ENCODE data around the gene RASGRP2.

Gene RASGRP2

DNA sequence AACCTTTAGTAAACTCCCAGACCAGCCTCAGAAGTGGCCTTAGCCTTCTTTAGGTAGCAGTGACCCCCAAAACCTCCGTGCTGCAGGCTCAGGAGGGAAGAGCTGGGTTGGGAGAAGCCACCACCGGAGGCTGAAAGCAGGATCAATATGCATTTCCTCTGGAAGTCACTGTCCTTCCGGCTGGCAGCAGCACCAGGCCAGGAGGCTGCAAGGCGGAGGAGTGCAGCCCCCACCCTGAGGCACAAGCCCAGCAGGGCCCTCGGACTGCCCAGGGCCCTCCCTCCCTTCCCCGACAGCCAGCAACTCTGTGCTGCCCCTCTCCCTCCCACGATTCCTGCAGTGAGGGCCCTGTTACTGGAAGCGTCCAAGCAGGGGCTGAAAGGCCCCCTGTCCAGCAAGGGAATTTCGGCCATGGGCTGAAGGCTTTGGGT is 17.7 kb downstream of the RASGRP2 start:
- H3K9ac ChIP-seq (ENCODE audit: low read depth, low read length) = peak overlapping the region; percentile 61; the same call in 1 of the 2 replicates
- H3K4me3 ChIP-seq (ENCODE audit: low read length) = no peak overlapping the region; the same call in 1 of the 2 replicates
- peak overlapping the region; percentile 73 for H3K27ac ChIP-seq (ENCODE audit: low read length)
- H3K4me1 ChIP-seq (ENCODE audit: insufficient read depth, low read length) = peaks cover 24% of the 10 kb centered on the region
- H3K9me3 ChIP-seq (ENCODE audit: insufficient read depth, low read depth, low read length) = no peaks in the 10 kb centered on the region
- peaks cover 26% of the 10 kb centered on the region for H3K27me3 ChIP-seq (ENCODE audit: insufficient read depth, low read length)
- H3K36me3 ChIP-seq (ENCODE audit: insufficient read depth, low read depth, low read length) = no peaks in the 10 kb centered on the region

DNA sequence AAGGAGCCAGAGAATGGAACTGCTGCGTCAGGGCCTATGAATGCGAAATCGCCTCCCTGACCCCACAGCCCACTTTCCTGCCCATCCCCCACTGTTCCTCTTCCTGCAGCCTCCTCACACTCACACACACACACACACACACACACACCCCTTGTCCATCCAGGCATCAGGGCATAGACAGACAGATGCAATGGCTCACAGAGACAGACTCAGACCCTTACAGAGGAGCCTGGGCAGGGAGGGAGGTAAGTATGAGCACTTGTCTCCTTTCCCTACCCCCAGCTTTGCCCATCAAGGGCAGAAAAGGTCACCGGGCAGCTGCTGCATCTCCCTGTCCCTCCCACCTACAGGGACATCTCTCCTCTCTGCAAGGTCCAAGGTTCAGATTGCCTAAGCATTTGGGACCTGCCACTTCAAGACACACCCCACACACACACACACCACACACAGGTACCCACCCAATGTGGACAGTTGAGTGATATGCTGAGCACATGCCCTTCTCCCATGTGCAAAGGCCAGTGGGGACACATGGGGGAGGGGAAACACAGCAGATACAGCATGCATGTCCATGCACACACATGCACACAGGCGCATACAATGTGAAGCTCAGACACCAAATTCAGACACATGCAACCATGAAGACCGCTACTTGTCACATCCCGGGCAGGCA is 18.9 kb downstream of the RASGRP2 start:
- no peaks in the 10 kb centered on the region for H3K9me3 ChIP-seq (ENCODE audit: insufficient read depth, low read depth, low read length)
- H3K27me3 ChIP-seq (ENCODE audit: insufficient read depth, low read length) = peaks cover 35% of the 10 kb centered on the region
- no peaks in the 10 kb centered on the region for H3K36me3 ChIP-seq (ENCODE audit: insufficient read depth, low read depth, low read length)
- H3K4me3 ChIP-seq (ENCODE audit: low read length) = no peak overlapping the region
- H3K4me1 ChIP-seq (ENCODE audit: insufficient read depth, low read length) = peaks cover 21% of the 10 kb centered on the region
- H3K9ac ChIP-seq (ENCODE audit: low read depth, low read length) = no peak overlapping the region
- H3K27ac ChIP-seq (ENCODE audit: low read length) = no peak overlapping the region

- Histone ChIP-seq H3K36me3 (ENCODE audit: insufficient read depth, low read depth, low read length) (no peaks in the 10 kb centered on the region), H3K27ac (ENCODE audit: low read length) (no peak overlapping the region), H3K9me3 (ENCODE audit: insufficient read depth, low read depth, low read length) (no peaks in the 10 kb centered on the region), H3K27me3 (ENCODE audit: insufficient read depth, low read length) (peaks cover 38% of the 10 kb centered on the region), H3K4me3 (ENCODE audit: low read length) (peak overlapping the region; percentile 73; the same call in 1 of the 2 replicates), H3K4me1 (ENCODE audit: insufficient read depth, low read length) (peaks cover 21% of the 10 kb centered on the region), H3K9ac (ENCODE audit: low read depth, low read length) (peak overlapping the region; percentile 37; the same call in 1 of the 2 replicates)
Measured at GRCh38 chr11:64723907-64724862, 19.8 kb downstream of the RASGRP2 start.

GRCh38 chr11:64723117-64723906 is 20.6 kb downstream of the RASGRP2 start, which contains the start of gene NRXN2:
Gene NRXN2 (minus strand): TSS chr11:64723197. CDS start chr11:64713699, 9,498 bp downstream.
- Histone ChIP-seq H3K36me3 (ENCODE audit: insufficient read depth, low read depth, low read length) (no peaks in the 10 kb centered on the region), H3K27me3 (ENCODE audit: insufficient read depth, low read length) (peaks cover 39% of the 10 kb centered on the region), H3K9me3 (ENCODE audit: insufficient read depth, low read depth, low read length) (no peaks in the 10 kb centered on the region), H3K27ac (ENCODE audit: low read length) (no peak within 1 kb of the TSS), H3K9ac (ENCODE audit: low read depth, low read length) (peak within 1 kb of the TSS; percentile 64; the same call in 1 of the 2 replicates), H3K4me3 (ENCODE audit: low read length) (peak within 1 kb of the TSS; percentile 73; the same call in 1 of the 2 replicates), H3K4me1 (ENCODE audit: insufficient read depth, low read length) (peaks cover 21% of the 10 kb centered on the region)

- no peaks in the 10 kb centered on the region for H3K9me3 ChIP-seq (ENCODE audit: insufficient read depth, low read depth, low read length)
- peak overlapping the region; percentile 29; the same call in 1 of the 2 replicates for H3K4me3 ChIP-seq (ENCODE audit: low read length)
- H3K9ac ChIP-seq (ENCODE audit: low read depth, low read length) = no peak overlapping the region
- peaks cover 48% of the 10 kb centered on the region for H3K27me3 ChIP-seq (ENCODE audit: insufficient read depth, low read length)
- no peak overlapping the region for H3K27ac ChIP-seq (ENCODE audit: low read length)
- peaks cover 21% of the 10 kb centered on the region for H3K4me1 ChIP-seq (ENCODE audit: insufficient read depth, low read length)
- no peaks in the 10 kb centered on the region for H3K36me3 ChIP-seq (ENCODE audit: insufficient read depth, low read depth, low read length)
Measured at GRCh38 chr11:64722141-64723065, 21.5 kb downstream of the RASGRP2 start.

DNA sequence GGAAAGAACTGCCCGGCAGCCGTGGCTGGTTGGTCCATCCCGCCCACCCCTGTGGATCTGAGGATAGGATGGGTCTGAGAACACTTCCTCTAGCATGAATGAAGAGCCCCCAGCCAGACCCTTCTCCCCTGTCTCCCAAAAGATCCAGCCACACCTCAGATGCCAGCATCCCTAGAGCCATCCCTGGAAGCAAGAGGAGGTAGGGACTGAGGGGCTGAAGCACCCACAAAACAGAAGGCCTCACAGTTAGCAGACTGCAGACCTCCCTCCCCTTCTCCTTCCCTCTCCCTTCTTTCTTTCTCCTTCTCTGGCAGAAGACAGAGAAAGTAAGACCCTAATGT is 22.6 kb downstream of the RASGRP2 start:
- H3K36me3 ChIP-seq (ENCODE audit: insufficient read depth, low read depth, low read length) = no peaks in the 10 kb centered on the region
- H3K4me3 ChIP-seq (ENCODE audit: low read length) = no peak overlapping the region
- H3K9ac ChIP-seq (ENCODE audit: low read depth, low read length) = no peak overlapping the region
- H3K27ac ChIP-seq (ENCODE audit: low read length) = no peak overlapping the region
- H3K9me3 ChIP-seq (ENCODE audit: insufficient read depth, low read depth, low read length) = no peaks in the 10 kb centered on the region
- H3K4me1 ChIP-seq (ENCODE audit: insufficient read depth, low read length) = peaks cover 17% of the 10 kb centered on the region
- H3K27me3 ChIP-seq (ENCODE audit: insufficient read depth, low read length) = peaks cover 59% of the 10 kb centered on the region

GRCh38 chr11:64720640-64721358 is 23.1 kb downstream of the RASGRP2 start:
- peaks cover 64% of the 10 kb centered on the region for H3K27me3 ChIP-seq (ENCODE audit: insufficient read depth, low read length)
- H3K4me1 ChIP-seq (ENCODE audit: insufficient read depth, low read length) = peaks cover 12% of the 10 kb centered on the region
- H3K9ac ChIP-seq (ENCODE audit: low read depth, low read length) = no peak overlapping the region
- no peaks in the 10 kb centered on the region for H3K36me3 ChIP-seq (ENCODE audit: insufficient read depth, low read depth, low read length)
- H3K9me3 ChIP-seq (ENCODE audit: insufficient read depth, low read depth, low read length) = no peaks in the 10 kb centered on the region
- no peak overlapping the region for H3K4me3 ChIP-seq (ENCODE audit: low read length)
- H3K27ac ChIP-seq (ENCODE audit: low read length) = no peak overlapping the region

DNA sequence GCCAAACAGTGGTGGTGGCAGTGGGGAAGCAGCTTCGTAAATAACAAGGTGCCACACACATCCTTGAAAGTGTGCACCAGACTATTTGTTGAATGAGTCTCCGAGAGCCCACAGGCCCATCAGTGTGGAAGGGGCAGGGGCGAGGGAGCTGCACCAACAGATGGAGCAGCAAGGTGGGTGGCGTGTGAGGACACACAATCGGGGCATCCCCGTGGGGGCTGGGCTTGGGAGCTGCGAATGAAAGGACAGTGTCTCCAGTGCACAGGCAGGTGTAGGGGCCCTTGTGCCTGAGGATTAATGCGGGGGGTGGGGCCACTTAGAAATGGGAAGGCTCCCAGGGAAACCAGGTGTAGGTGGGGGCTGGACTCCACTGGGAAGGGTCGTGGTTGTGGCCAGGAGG is 23.8 kb downstream of the RASGRP2 start:
- Histone ChIP-seq H3K4me1 (ENCODE audit: insufficient read depth, low read length) (peaks cover 10% of the 10 kb centered on the region), H3K4me3 (ENCODE audit: low read length) (no peak overlapping the region), H3K9ac (ENCODE audit: low read depth, low read length) (no peak overlapping the region), H3K27ac (ENCODE audit: low read length) (no peak overlapping the region), H3K9me3 (ENCODE audit: insufficient read depth, low read depth, low read length) (no peaks in the 10 kb centered on the region), H3K27me3 (ENCODE audit: insufficient read depth, low read length) (peaks cover 71% of the 10 kb centered on the region), H3K36me3 (ENCODE audit: insufficient read depth, low read depth, low read length) (no peaks in the 10 kb centered on the region)

DNA sequence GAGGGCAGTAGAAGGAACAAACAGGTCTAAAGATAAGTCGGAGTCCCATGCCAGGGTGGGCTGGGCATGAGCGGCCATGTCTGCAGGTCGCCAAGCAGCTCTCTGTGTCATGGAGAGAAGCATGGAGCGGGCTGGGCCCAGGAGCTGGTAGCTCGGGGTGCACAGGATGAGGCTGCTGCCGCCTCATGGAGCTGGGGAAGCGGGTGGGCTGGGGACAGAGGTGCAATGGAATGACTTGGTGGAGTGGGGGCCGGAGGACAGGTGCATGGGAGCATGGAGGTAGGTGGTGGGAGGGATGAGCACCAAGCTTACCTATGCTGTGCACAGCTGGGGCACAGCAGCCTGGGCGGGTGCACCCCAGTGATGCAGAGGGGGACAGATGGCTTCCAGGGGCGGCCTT is 24.5 kb downstream of the RASGRP2 start:
- Histone ChIP-seq H3K9me3 (ENCODE audit: insufficient read depth, low read depth, low read length) (no peaks in the 10 kb centered on the region), H3K27me3 (ENCODE audit: insufficient read depth, low read length) (peaks cover 77% of the 10 kb centered on the region), H3K36me3 (ENCODE audit: insufficient read depth, low read depth, low read length) (no peaks in the 10 kb centered on the region), H3K4me1 (ENCODE audit: insufficient read depth, low read length) (peaks cover 7% of the 10 kb centered on the region), H3K4me3 (ENCODE audit: low read length) (no peak overlapping the region), H3K9ac (ENCODE audit: low read depth, low read length) (no peak overlapping the region), H3K27ac (ENCODE audit: low read length) (no peak overlapping the region)

DNA sequence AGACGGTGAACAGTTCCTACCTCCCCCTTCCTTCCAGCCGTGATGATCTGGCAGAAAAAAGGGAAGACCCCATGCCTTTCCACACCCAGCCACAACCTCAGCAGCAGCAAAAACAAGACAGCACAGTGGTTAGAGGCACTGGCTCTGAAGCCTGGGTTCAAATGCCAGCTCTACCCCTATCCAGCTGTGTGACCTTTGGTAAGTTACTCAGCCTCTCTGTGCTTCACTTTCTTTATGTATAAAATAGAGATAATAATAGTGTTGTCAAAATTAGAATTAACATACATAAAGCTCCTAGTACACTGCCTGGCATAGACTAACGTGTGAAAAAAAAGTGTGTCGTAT is 25.2 kb downstream of the RASGRP2 start:
- H3K27me3 ChIP-seq (ENCODE audit: insufficient read depth, low read length) = peaks cover 77% of the 10 kb centered on the region
- no peak overlapping the region for H3K4me3 ChIP-seq (ENCODE audit: low read length)

More for the DNA sequence above, 25.2 kb downstream of the RASGRP2 start:
- Histone ChIP-seq H3K4me1 (ENCODE audit: insufficient read depth, low read length) (peaks cover under 1% of the 10 kb centered on the region; the same call in 1 of the 2 replicates), H3K9ac (ENCODE audit: low read depth, low read length) (no peak overlapping the region), H3K36me3 (ENCODE audit: insufficient read depth, low read depth, low read length) (no peaks in the 10 kb centered on the region), H3K27ac (ENCODE audit: low read length) (no peak overlapping the region), H3K9me3 (ENCODE audit: insufficient read depth, low read depth, low read length) (no peaks in the 10 kb centered on the region)
